Aorta (tissue), 5 donors: ENCODE data around the gene ABLIM2. TPM values are rescaled to one million over a fixed set of nuclear protein-coding genes. Genes with fewer than 3 reads are reported as not detected.

Experiments used
- ATAC-seq: fragments of 200-7000 bp; cut with Tn5 transposase; one replicate; pipeline ENCODE4 v1.9.1; 2022; ENCODE audit warnings: moderate library complexity; ENCODE audit not compliant: low FRiP score
- DNase-seq, 2 donors: peaks; one replicate each; pipeline ENCODE4 v3.0.0-alpha.2; 2020
- H3K27ac ChIP-seq, 2 donors: one replicate each; pipeline ENCODE4 v1.5.1; 2013; ENCODE audit warnings: low read length in 2 of 2, mild to moderate bottlenecking in 2 of 2, moderate library complexity in 2 of 2, control low read depth in 1 of 2, inconsistent platforms in 1 of 2, low read depth in 1 of 2
- H3K27me3 ChIP-seq, 2 donors: one replicate each; pipeline ENCODE4 v1.6.1; 2013; ENCODE audit warnings: control low read depth in 1 of 2, low read length in 1 of 2, mild to moderate bottlenecking in 1 of 2, moderate library complexity in 1 of 2; ENCODE audit not compliant: insufficient read depth in 2 of 2, control insufficient read depth in 1 of 2
- H3K36me3 ChIP-seq, 2 donors: one replicate each; pipeline ENCODE4 v1.6.1; 2013; ENCODE audit warnings: control low read depth in 1 of 2, low read length in 1 of 2, mild to moderate bottlenecking in 1 of 2; ENCODE audit not compliant: insufficient read depth in 2 of 2, control insufficient read depth in 1 of 2
- H3K4me1 ChIP-seq, 2 donors: one replicate each; pipeline ENCODE4 v1.6.1; 2013; ENCODE audit warnings: low read length in 2 of 2, control low read depth in 1 of 2, mild to moderate bottlenecking in 1 of 2, moderate library complexity in 1 of 2; ENCODE audit not compliant: insufficient read depth in 2 of 2, control insufficient read depth in 1 of 2
- H3K4me3 ChIP-seq, 2 donors: one replicate each; pipeline ENCODE4 v1.5.1; 2013; ENCODE audit warnings: low read length in 2 of 2, control low read depth in 1 of 2, mild to moderate bottlenecking in 1 of 2
- H3K9me3 ChIP-seq: one replicate; pipeline ENCODE4 v1.6.1; 2013; ENCODE audit warnings: mild to moderate bottlenecking, low read length; ENCODE audit not compliant: control insufficient read depth
- WGBS, 2 donors: extraction: QIAGEN DNeasy Blood & Tissue Kit; methylation state at CpG; one replicate each; pipeline ENCODE4 v1.1.7; 2013; 5-methylcytosine and 5-hydroxymethylcytosine counted together
- intact Hi-C, 2 donors: fragments of 100-400 bp; cut with DNase I; formaldehyde crosslinking; loops; one replicate each; pipeline versions ENCODE4 v1.14.2 to v1.15.0; 2022
- polyA plus RNA-seq, 2 donors: library from polyadenylated mRNA; stranded (reverse); fragments of 200-250 nt; gene quantifications; one replicate each; pipeline ENCODE4 v1.2.3, GENCODE V29; 2013
- total RNA-seq, 2 donors: library from RNA; stranded (reverse); fragmentation: NEBNext Ultra II Directional; extraction: Animal tissue kit (Norgen Biotek cat#: 25700); gene quantifications; one replicate each; pipeline ENCODE4 v1.2.1, GENCODE V29; 2021
- donor health status: healthy with polysubstance abuse.
- donor health status: Bipolar disorder and iron deficiency.
- donor health status: DM: no; HTN: no; CAD: no.
- donor health status: DM: no; HTN: no; CAD: no.
- donor health status: DM: yes; HTN: yes; CAD: no.

ABLIM2 gene
- total and polyA plus RNA-seq, 4 donors = 5.3 to 20.2 (median 11.1) TPM

GRCh38 chr4:8022767-8023695 is 135.6 kb downstream of the ABLIM2 start:
- intact Hi-C loops = no loop called here
- Histone ChIP-seq H3K27me3 (no peaks in the 10 kb centered on the region), H3K27ac (no peak overlapping the region), H3K9me3 (no peaks in the 10 kb centered on the region), H3K4me1 (no peaks in the 10 kb centered on the region), H3K4me3 (no peak overlapping the region), H3K36me3 (no peaks in the 10 kb centered on the region)
- no peak for DNase-seq
- ATAC-seq = no peak
- 91% methylated on average over 29 of the region's 29 CpGs for WGBS, 2 donors

- ATAC-seq = no peak
- no peaks in the 10 kb centered on the region for H3K4me1 ChIP-seq
- H3K36me3 ChIP-seq = no peaks in the 10 kb centered on the region
- WGBS, 2 donors = 74 to 81% methylated on average over 13 of the region's 13 CpGs
- no peak overlapping the region for H3K27ac ChIP-seq
- H3K27me3 ChIP-seq = no peaks in the 10 kb centered on the region
- H3K4me3 ChIP-seq = no peak overlapping the region
- intact Hi-C loops = no loop called here
- H3K9me3 ChIP-seq = no peaks in the 10 kb centered on the region
- DNase-seq = no peak
Measured at GRCh38 chr4:8021796-8022195, 136.8 kb downstream of the ABLIM2 start.

- no peaks in the 10 kb centered on the region for H3K36me3 ChIP-seq
- ATAC-seq (no peak), DNase-seq (no peak)
- no peak overlapping the region for H3K27ac ChIP-seq
- H3K9me3 ChIP-seq = no peaks in the 10 kb centered on the region
- no peak overlapping the region for H3K4me3 ChIP-seq
- H3K4me1 ChIP-seq = no peaks in the 10 kb centered on the region
- intact Hi-C loops = no loop called here
- 87 to 89% methylated on average over 24 of the region's 24 CpGs for WGBS, 2 donors
- H3K27me3 ChIP-seq = no peaks in the 10 kb centered on the region
Measured at GRCh38 chr4:8019396-8020365, 138.9 kb downstream of the ABLIM2 start.

- WGBS, 2 donors = 82 to 86% methylated on average over 12 of the region's 12 CpGs
- H3K36me3 ChIP-seq = no peaks in the 10 kb centered on the region
- DNase-seq (no peak), ATAC-seq (no peak)
- no peaks in the 10 kb centered on the region for H3K4me1 ChIP-seq
- intact Hi-C loops = no loop called here
- H3K4me3 ChIP-seq = no peak overlapping the region
- H3K27ac ChIP-seq = no peak overlapping the region
- H3K9me3 ChIP-seq = no peaks in the 10 kb centered on the region
- H3K27me3 ChIP-seq = no peaks in the 10 kb centered on the region
Measured at GRCh38 chr4:8016527-8016926, 142.1 kb downstream of the ABLIM2 start.

- Histone ChIP-seq H3K27ac (no peak overlapping the region), H3K9me3 (no peaks in the 10 kb centered on the region), H3K4me3 (no peak overlapping the region), H3K4me1 (no peaks in the 10 kb centered on the region), H3K36me3 (no peaks in the 10 kb centered on the region), H3K27me3 (no peaks in the 10 kb centered on the region)
- no peak for ATAC-seq
- 16 to 32% methylated on average over 4 of the region's 4 CpGs for WGBS, 2 donors
- DNase-seq = no peak
- intact Hi-C loops = no loop called here
Measured at GRCh38 chr4:8015512-8015911, 143.1 kb downstream of the ABLIM2 start.

GRCh38 chr4:8013976-8014726 is 144.5 kb downstream of the ABLIM2 start:
- H3K9me3 ChIP-seq = no peaks in the 10 kb centered on the region
- no peaks in the 10 kb centered on the region for H3K36me3 ChIP-seq
- ATAC-seq (no peak), DNase-seq (no peak)
- no peak overlapping the region for H3K4me3 ChIP-seq
- 94 to 95% methylated on average over 10 of the region's 10 CpGs for WGBS, 2 donors
- no peaks in the 10 kb centered on the region for H3K4me1 ChIP-seq
- H3K27ac ChIP-seq = no peak overlapping the region
- no peaks in the 10 kb centered on the region for H3K27me3 ChIP-seq
- intact Hi-C loops = no loop called here

- no peak overlapping the region for H3K4me3 ChIP-seq
- H3K9me3 ChIP-seq = no peaks in the 10 kb centered on the region
- H3K27me3 ChIP-seq = no peaks in the 10 kb centered on the region
- no peak overlapping the region for H3K27ac ChIP-seq
- 95 to 98% methylated on average over 3 of the region's 3 CpGs for WGBS, 2 donors
- H3K4me1 ChIP-seq = no peaks in the 10 kb centered on the region
- ATAC-seq (no peak), DNase-seq (no peak)
- peaks cover 0 to 2% of the 10 kb centered on the region in 2 donors for H3K36me3 ChIP-seq
- intact Hi-C loops = no loop called here
Measured at GRCh38 chr4:8012517-8012916, 146.1 kb downstream of the ABLIM2 start.

GRCh38 chr4:8010618-8011017 is 148.0 kb downstream of the ABLIM2 start:
- WGBS, 2 donors = 4 to 10% methylated on average over 12 of the region's 12 CpGs
- Histone ChIP-seq H3K4me3 (no peak overlapping the region), H3K36me3 (peaks cover 0 to 4% of the 10 kb centered on the region in 2 donors), H3K4me1 (no peaks in the 10 kb centered on the region), H3K27ac (no peak overlapping the region), H3K9me3 (no peaks in the 10 kb centered on the region), H3K27me3 (no peaks in the 10 kb centered on the region)
- intact Hi-C loops = no loop called here
- no peak for ATAC-seq
- peak in 1 of 2 donors; percentile 84 for DNase-seq
